CD4-positive, alpha-beta T cell treated with Interleukin-10 for 1 hour (primary cell): ENCODE measurements around the gene SOX8.

Experiments used
- DNase-seq: peaks from one replicate; pipeline ENCODE4 v3.0.0-alpha.2; 2020

SOX8 gene

GRCh38 chr16:988471-989353 is 7.1 kb downstream of the SOX8 start:
- DNase-seq: no peak

GRCh38 chr16:989354-989814 is 7.8 kb downstream of the SOX8 start:
- no peak for DNase-seq

- DNase-seq: no peak
Measured at GRCh38 chr16:990516-991291, 9.1 kb downstream of the SOX8 start.

GRCh38 chr16:991345-991744 is 9.8 kb downstream of the SOX8 start:
- DNase-seq: no peak

GRCh38 chr16:991773-992172 is 10.2 kb downstream of the SOX8 start:
- DNase-seq: no peak

GRCh38 chr16:993731-994130 is 12.2 kb downstream of the SOX8 start:
- DNase-seq: no peak

GRCh38 chr16:995087-995486 is 13.5 kb downstream of the SOX8 start:
- no peak for DNase-seq

GRCh38 chr16:995783-996182 is 14.2 kb downstream of the SOX8 start:
- DNase-seq: no peak

- peak; percentile 47 for DNase-seq
Measured at GRCh38 chr16:996681-997080, 15.1 kb downstream of the SOX8 start.

GRCh38 chr16:997440-998051 is 16.0 kb downstream of the SOX8 start:
- DNase-seq: peak; percentile 62

- no peak for DNase-seq
Measured at GRCh38 chr16:998211-998610, 16.6 kb downstream of the SOX8 start.

GRCh38 chr16:998615-999014 is 17.0 kb downstream of the SOX8 start:
- DNase-seq: no peak

GRCh38 chr16:999677-1000076 is 18.1 kb downstream of the SOX8 start:
- no peak for DNase-seq

- no peak for DNase-seq
Measured at GRCh38 chr16:1000608-1001007, 19.0 kb downstream of the SOX8 start.

GRCh38 chr16:1001096-1001495 is 19.5 kb downstream of the SOX8 start:
- DNase-seq: no peak

- DNase-seq: peak; percentile 44
Measured at GRCh38 chr16:1002399-1003166, 21.0 kb downstream of the SOX8 start.

- DNase-seq: peak; percentile 60
Measured at GRCh38 chr16:1003391-1004347, 22.1 kb downstream of the SOX8 start.

GRCh38 chr16:1005286-1005685 is 23.7 kb downstream of the SOX8 start:
- no peak for DNase-seq

- no peak for DNase-seq
Measured at GRCh38 chr16:1006781-1007180, 25.2 kb downstream of the SOX8 start.

- no peak for DNase-seq
Measured at GRCh38 chr16:1007284-1007850, 25.8 kb downstream of the SOX8 start.

GRCh38 chr16:1008085-1008484 is 26.5 kb downstream of the SOX8 start:
- DNase-seq: no peak
